Measurements from ENCODE around the gene GSG1L. TPM values are rescaled to one million over a fixed set of nuclear protein-coding genes. Genes with fewer than 3 reads are reported as not detected.

Gene GSG1L
- total RNA-seq, 1 donor from 2014 or later: not detected

DNA sequence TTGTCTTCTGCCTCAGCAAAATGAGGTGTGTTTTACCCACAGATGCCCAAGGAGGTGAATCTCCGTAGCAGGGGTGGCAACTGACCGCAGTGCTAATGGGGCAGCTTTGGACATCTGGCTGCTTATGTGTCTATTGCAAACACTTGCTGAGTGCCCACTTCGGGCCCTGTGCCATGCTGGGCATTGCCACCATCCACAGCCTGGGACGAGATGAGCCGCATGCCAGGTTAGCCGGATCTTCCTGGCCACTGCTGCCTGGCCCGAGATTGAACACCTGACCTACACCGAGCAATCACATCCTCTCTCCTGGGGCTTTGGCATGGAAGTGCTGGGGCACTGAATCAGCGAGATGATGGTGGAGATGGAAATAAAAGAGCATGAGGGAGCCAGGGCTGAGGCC, 238.7 kb downstream of the GSG1L start:
- Histone ChIP-seq H3K36me3 (peaks cover 3 to 4% of the 10 kb centered on the region in 2 donors), H3K9me3 (no peaks in the 10 kb centered on the region), H3K27me3 (no peaks in the 10 kb centered on the region), H3K4me3 (no peak overlapping the region), H3K4me1 (no peaks in the 10 kb centered on the region), H3K27ac (no peak overlapping the region)
- intact Hi-C loops (cut with DNase I): no loop called here
- DNase-seq (ENCODE audit: low spot score in 2 of 2): no peak
- TF ChIP-seq, protein P1, sequence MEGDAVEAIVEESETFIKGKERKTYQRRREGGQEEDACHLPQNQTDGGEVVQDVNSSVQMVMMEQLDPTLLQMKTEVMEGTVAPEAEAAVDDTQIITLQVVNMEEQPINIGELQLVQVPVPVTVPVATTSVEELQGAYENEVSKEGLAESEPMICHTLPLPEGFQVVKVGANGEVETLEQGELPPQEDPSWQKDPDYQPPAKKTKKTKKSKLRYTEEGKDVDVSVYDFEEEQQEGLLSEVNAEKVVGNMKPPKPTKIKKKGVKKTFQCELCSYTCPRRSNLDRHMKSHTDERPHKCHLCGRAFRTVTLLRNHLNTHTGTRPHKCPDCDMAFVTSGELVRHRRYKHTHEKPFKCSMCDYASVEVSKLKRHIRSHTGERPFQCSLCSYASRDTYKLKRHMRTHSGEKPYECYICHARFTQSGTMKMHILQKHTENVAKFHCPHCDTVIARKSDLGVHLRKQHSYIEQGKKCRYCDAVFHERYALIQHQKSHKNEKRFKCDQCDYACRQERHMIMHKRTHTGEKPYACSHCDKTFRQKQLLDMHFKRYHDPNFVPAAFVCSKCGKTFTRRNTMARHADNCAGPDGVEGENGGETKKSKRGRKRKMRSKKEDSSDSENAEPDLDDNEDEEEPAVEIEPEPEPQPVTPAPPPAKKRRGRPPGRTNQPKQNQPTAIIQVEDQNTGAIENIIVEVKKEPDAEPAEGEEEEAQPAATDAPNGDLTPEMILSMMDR (IDR thresholded peaks at IDR 0.05): no peak

DNA sequence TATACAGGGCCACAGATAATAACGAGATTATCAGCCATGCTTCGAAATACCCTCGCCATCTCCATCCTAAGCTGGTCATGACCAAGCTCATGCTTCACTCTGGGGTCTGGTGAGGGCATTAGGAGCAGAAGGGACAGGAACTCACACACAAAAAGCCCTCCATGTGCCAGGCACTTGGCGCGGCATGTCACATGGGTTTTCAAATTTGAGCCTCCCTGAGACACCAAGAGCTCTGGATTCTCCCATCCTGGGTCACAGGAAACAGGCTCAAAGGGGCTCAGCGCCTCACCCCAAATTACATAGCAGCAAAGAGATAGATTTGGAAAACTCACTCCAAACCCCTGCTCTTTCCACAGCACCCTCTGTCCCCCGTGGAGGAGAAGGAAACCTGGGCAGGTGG, 239.5 kb downstream of the GSG1L start:
- no peaks in the 10 kb centered on the region for H3K27me3 ChIP-seq
- peaks cover 3 to 4% of the 10 kb centered on the region in 2 donors for H3K36me3 ChIP-seq
- no peak overlapping the region for H3K27ac ChIP-seq
- TF ChIP-seq, protein P1 (IDR thresholded peaks at IDR 0.05): no peak
- intact Hi-C loops (cut with DNase I): no loop called here
- H3K9me3 ChIP-seq: no peaks in the 10 kb centered on the region
- H3K4me3 ChIP-seq: no peak overlapping the region
- H3K4me1 ChIP-seq: no peaks in the 10 kb centered on the region
- no peak for DNase-seq (ENCODE audit: low spot score in 2 of 2)

DNA sequence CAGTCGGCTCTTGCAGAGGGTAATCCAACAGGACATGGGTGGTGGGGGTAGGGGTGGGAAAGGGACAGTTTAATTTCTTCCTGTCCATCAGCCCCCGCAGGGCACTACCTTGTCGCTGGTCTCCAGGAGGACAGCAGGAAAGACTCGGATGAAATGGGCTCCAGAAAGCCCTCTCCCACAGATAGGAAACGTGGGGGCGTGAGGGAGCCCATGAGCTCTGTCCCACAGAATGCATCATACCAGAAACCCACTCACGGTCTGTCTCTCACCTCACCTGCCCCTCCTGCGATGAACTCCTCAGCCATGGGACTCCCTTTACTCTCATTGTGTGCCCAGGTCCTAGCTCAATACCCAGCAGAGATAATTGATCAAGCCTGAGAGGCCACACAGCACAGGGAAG, 240.1 kb downstream of the GSG1L start:
- H3K27me3 ChIP-seq: no peaks in the 10 kb centered on the region
- H3K9me3 ChIP-seq: no peaks in the 10 kb centered on the region
- TF ChIP-seq, protein P1 (IDR thresholded peaks at IDR 0.05): no peak
- DNase-seq (ENCODE audit: low spot score in 2 of 2): no peak
- no peak overlapping the region for H3K27ac ChIP-seq
- intact Hi-C loops (cut with DNase I): no loop called here
- peaks cover 3 to 4% of the 10 kb centered on the region in 2 donors for H3K36me3 ChIP-seq
- no peak overlapping the region for H3K4me3 ChIP-seq
- no peaks in the 10 kb centered on the region for H3K4me1 ChIP-seq

DNA sequence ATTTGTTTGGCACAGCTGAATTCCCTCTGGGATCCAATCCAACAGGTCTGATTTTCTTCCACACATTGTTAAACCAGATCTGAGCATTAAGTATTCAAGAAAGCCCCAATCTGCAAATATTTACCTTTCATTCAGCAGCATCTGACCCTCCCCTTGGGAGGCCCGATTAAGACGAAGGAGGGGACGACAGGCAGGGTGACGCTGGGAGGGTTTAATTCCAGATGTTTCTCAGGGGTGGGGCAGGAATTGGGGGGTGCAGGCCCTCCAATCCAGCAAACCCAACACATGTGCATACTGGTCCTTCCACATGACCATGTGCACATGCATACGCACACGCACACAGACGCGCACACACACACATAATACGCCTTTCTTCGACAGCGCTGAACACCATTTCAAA, 240.5 kb downstream of the GSG1L start:
- no peak for DNase-seq (ENCODE audit: low spot score in 2 of 2)
- TF ChIP-seq, protein P1 (IDR thresholded peaks at IDR 0.05): no peak

DNA sequence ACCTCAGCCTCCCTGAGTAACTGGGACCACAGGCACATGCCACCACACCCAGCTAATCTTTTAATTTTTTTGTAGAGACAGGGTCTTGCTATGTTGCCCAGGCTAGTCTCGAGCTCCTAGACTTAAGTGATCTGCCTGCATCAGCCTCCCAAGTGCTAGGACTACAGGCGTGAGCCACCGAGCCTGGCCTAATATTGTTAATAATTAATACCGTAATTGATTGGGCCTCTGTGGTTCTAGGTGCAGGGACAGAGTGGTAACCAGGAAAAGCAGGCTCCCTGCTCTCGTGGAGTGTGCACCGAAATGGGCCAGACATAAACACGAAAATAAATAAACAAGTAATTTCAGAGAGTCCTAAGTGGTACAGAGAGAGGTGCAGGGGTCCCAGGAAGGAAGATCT, 241.0 kb downstream of the GSG1L start:
- TF ChIP-seq, protein P1 (IDR thresholded peaks at IDR 0.05): no peak
- no peaks in the 10 kb centered on the region for H3K27me3 ChIP-seq
- DNase-seq (ENCODE audit: low spot score in 2 of 2): no peak

More for the DNA sequence above, 240.5 kb downstream of the GSG1L start:
- Histone ChIP-seq H3K9me3 (no peaks in the 10 kb centered on the region), H3K4me3 (no peak overlapping the region), H3K27ac (no peak overlapping the region), H3K27me3 (no peaks in the 10 kb centered on the region), H3K4me1 (no peaks in the 10 kb centered on the region), H3K36me3 (peaks cover 3 to 4% of the 10 kb centered on the region in 2 donors)
- intact Hi-C loops (cut with DNase I): no loop called here

More for the DNA sequence above, 241.0 kb downstream of the GSG1L start:
- H3K36me3 ChIP-seq: peaks cover 3 to 4% of the 10 kb centered on the region in 2 donors
- H3K4me3 ChIP-seq: no peak overlapping the region
- no peaks in the 10 kb centered on the region for H3K9me3 ChIP-seq
- no peaks in the 10 kb centered on the region for H3K4me1 ChIP-seq
- no peak overlapping the region for H3K27ac ChIP-seq
- intact Hi-C loops (cut with DNase I): no loop called here
